CD4-positive, alpha-beta T cell treated with Interleukin-4 for 1 hour (primary cell): ENCODE measurements around the gene MMRN2.
"Not testable (repeated sequence)": the region's sequence is repeated elsewhere in the genome, so short reads cannot be mapped to it uniquely, and the experiment has no call there.

Experiments
- DNase-seq, 2 donors: peaks; one replicate each; pipeline ENCODE4 v3.0.0-alpha.2; 2020 to 2022

MMRN2 gene

GRCh38 chr10:86957471-86958115 is at the start of gene MMRN2:
MMRN2 (minus strand) TSS chr10:86957615; CDS start chr10:86957541, 74 bp downstream.
- DNase-seq = no peak

- not testable (repeated sequence) for DNase-seq
Observed at GRCh38 chr10:87007124-87007523, 49.7 kb upstream of the MMRN2 start.

- DNase-seq = no peak
Observed at GRCh38 chr10:87000491-87000890, 43.1 kb upstream of the MMRN2 start.

- not testable (repeated sequence) for DNase-seq
Observed at GRCh38 chr10:86999802-87000403, 42.5 kb upstream of the MMRN2 start.

GRCh38 chr10:86992929-86993328 is 35.5 kb upstream of the MMRN2 start:
- no peak for DNase-seq

GRCh38 chr10:86992456-86992855 is 35.0 kb upstream of the MMRN2 start:
- no peak for DNase-seq

GRCh38 chr10:86991362-86991761 is 33.9 kb upstream of the MMRN2 start:
- DNase-seq = not testable (repeated sequence)

GRCh38 chr10:86988520-86988919 is 31.1 kb upstream of the MMRN2 start:
- DNase-seq = no peak

GRCh38 chr10:86984498-86984897 is 27.1 kb upstream of the MMRN2 start:
- not testable (repeated sequence) for DNase-seq

GRCh38 chr10:86981716-86982115 is 24.3 kb upstream of the MMRN2 start:
- DNase-seq = no peak

- not testable (repeated sequence) for DNase-seq
Observed at GRCh38 chr10:86981020-86981419, 23.6 kb upstream of the MMRN2 start.

- no peak for DNase-seq
Observed at GRCh38 chr10:86979977-86980448, 22.6 kb upstream of the MMRN2 start.

- no peak for DNase-seq
Observed at GRCh38 chr10:86979296-86979818, 21.9 kb upstream of the MMRN2 start.

- DNase-seq = not testable (repeated sequence)
Observed at GRCh38 chr10:86978457-86978856, 21.0 kb upstream of the MMRN2 start.

GRCh38 chr10:86976362-86977056 is 19.1 kb upstream of the MMRN2 start:
- DNase-seq = no peak

- no peak for DNase-seq
Observed at GRCh38 chr10:86974484-86974883, 17.1 kb upstream of the MMRN2 start.

GRCh38 chr10:86972613-86973380 is 15.4 kb upstream of the MMRN2 start:
- no peak for DNase-seq

GRCh38 chr10:86971232-86971991 is 14.0 kb upstream of the MMRN2 start:
- peak; percentile 91 to 93 for DNase-seq

- no peak for DNase-seq
Observed at GRCh38 chr10:86970982-86971231, 13.5 kb upstream of the MMRN2 start.

GRCh38 chr10:86970162-86970981 is 13.0 kb upstream of the MMRN2 start:
- DNase-seq = no peak

GRCh38 chr10:86969421-86970041 is 12.1 kb upstream of the MMRN2 start:
- DNase-seq = no peak
